A549 (cell line): ENCODE results near the gene ALDH4A1. TPM values are rescaled to one million over a fixed set of nuclear protein-coding genes. Genes with fewer than 3 reads are reported as not detected.

Experiments used
- ATAC-seq, 2 experiments: fragments of 200-7000 bp in 1 of 2; fragments of >200 bp in 1 of 2; cut with Nextera tagmentation in 1 of 2; cut with Tn5 transposase in 1 of 2; 3 replicates each; pipeline versions ENCODE4 v1.8.0 to v1.9.1; 2018 to 2020; ENCODE audit warnings: mild to moderate bottlenecking in 1 of 2, moderate library complexity in 1 of 2
- CTCF ChIA-PET: fragments of 300-600 bp; sonication (Branson Sonifier 250); formaldehyde crosslinking; extraction: SDS; loops from one replicate; lab custom pipeline; 2021; ENCODE audit warnings: antibody characterized with exemption, inconsistent platforms; lab: Yijun Ruan, JAX
- POLR2A ChIA-PET: fragments of 350-600 bp; formaldehyde crosslinking; extraction: SDS; loops from one replicate; lab custom pipeline; 2021; ENCODE audit warnings: antibody characterized with exemption, inconsistent platforms; lab: Yijun Ruan, JAX
- DNase-seq, 2 experiments: peaks; one replicate each; pipeline versions ENCODE4 v3.0.0 to v3.0.0-alpha.2; 2011 to 2016; ENCODE audit warnings: low read depth in 1 of 2, low spot score in 1 of 2
- FAIRE-seq: peaks from 2 replicates; lab custom pipeline; 2011; peaks lifted over from hg19 to GRCh38; lab: Jason Lieb, UNC
- H3K27ac ChIP-seq, 2 experiments: fragments of >200 bp; sonication (Bioruptor Twin); formaldehyde crosslinking; 3 replicates each; pipeline ENCODE4 v1.5.1; 2016 to 2017
- H3K4me1 ChIP-seq: fragments of >200 bp; sonication (Bioruptor Twin); formaldehyde crosslinking; 3 replicates; pipeline ENCODE4 v1.6.1; 2016
- H3K4me2 ChIP-seq: fragments of >200 bp; sonication (Bioruptor Twin); formaldehyde crosslinking; 3 replicates; pipeline ENCODE4 v1.6.1; 2016
- H3K4me3 ChIP-seq: fragments of >200 bp; sonication (Bioruptor Twin); formaldehyde crosslinking; 3 replicates; pipeline ENCODE4 v1.5.1; 2016
- H3K9me3 ChIP-seq: fragments of >200 bp; sonication (Bioruptor Twin); formaldehyde crosslinking; 3 replicates; pipeline ENCODE4 v1.6.1; 2016
- CEBPB ChIP-seq, 2 experiments: fragments of >200 bp in 1 of 2; sonication (Bioruptor Twin) in 1 of 2; formaldehyde crosslinking in 1 of 2; IDR thresholded peaks; 2 replicates each; pipeline ENCODE4 v1.6.1; 2012 to 2016
- CHD4 ChIP-seq: fragments of 200-600 bp; sonication (generic); IDR thresholded peaks from 2 replicates; pipeline ENCODE4 v1.6.1; 2016; ENCODE audit warnings: antibody characterized with exemption, mild to moderate bottlenecking, borderline replicate concordance
- EP300 ChIP-seq, 2 experiments: fragments of >200 bp; sonication (Bioruptor Twin); formaldehyde crosslinking; IDR thresholded peaks; 2 replicates in 1 of 2; 3 replicates in 1 of 2; pipeline ENCODE4 v1.6.1; 2016 to 2017
- FOSL2 ChIP-seq, 2 experiments: fragments of 450-650 bp in 1 of 2; fragments of >200 bp in 1 of 2; sonication (Bioruptor Twin) in 1 of 2; formaldehyde crosslinking; IDR thresholded peaks; 2 replicates each; pipeline versions ENCODE4 v1.5.0 to v1.6.1; 2016 to 2020; ENCODE audit warnings: mild to moderate bottlenecking in 1 of 2, moderate library complexity in 1 of 2
- GATA3 ChIP-seq: IDR thresholded peaks from 2 replicates; pipeline ENCODE4 v1.6.1; 2012; ENCODE audit warnings: borderline replicate concordance
- HEYL ChIP-seq: fragments of 250-450 bp; sonication (Bioruptor Pico); IDR thresholded peaks from 2 replicates; pipeline ENCODE4 v1.8.0; 2021; ENCODE audit warnings: mild to moderate bottlenecking, moderate library complexity
- HOXA7 ChIP-seq: fragments of 250-450 bp; sonication (Bioruptor Pico); IDR thresholded peaks from 2 replicates; pipeline ENCODE4 v1.5.0; 2020; ENCODE audit warnings: mild to moderate bottlenecking, moderate library complexity
- HOXB13 ChIP-seq: fragments of 250-450 bp; sonication (Bioruptor Pico); IDR thresholded peaks from 2 replicates; pipeline ENCODE4 v1.5.0; 2020; ENCODE audit warnings: low read depth, mild to moderate bottlenecking, moderate library complexity
- JUNB ChIP-seq: fragments of >200 bp; sonication (Bioruptor Twin); formaldehyde crosslinking; IDR thresholded peaks from 2 replicates; pipeline ENCODE4 v1.6.1; 2016
- KDM1A ChIP-seq: fragments of 200-600 bp; sonication (generic); IDR thresholded peaks from 2 replicates; pipeline ENCODE4 v1.6.1; 2016; ENCODE audit warnings: low read depth, mild to moderate bottlenecking
- MAZ ChIP-seq: fragments of 150-350 bp; IDR thresholded peaks from 2 replicates; pipeline ENCODE4 v1.6.1; 2014; ENCODE audit warnings: antibody characterized with exemption, low read depth, low read length, borderline replicate concordance
- NPAS2 ChIP-seq: fragments of 250-450 bp; sonication (Bioruptor Pico); IDR thresholded peaks from 2 replicates; pipeline ENCODE4 v1.8.0; 2022; ENCODE audit warnings: mild to moderate bottlenecking, moderate library complexity, borderline replicate concordance
- PHF8 ChIP-seq: fragments of 200-600 bp; sonication (generic); IDR thresholded peaks from 2 replicates; pipeline ENCODE4 v1.6.1; 2016; ENCODE audit warnings: low read depth, mild to moderate bottlenecking, antibody characterized with exemption, moderate library complexity, borderline replicate concordance
- POLR2A ChIP-seq: IDR thresholded peaks from 2 replicates; pipeline ENCODE4 v1.6.1; 2012; ENCODE audit warnings: mild to moderate bottlenecking, low read length
- RCOR1 ChIP-seq: fragments of 150-350 bp; IDR thresholded peaks from 2 replicates; pipeline ENCODE4 v1.6.1; 2014; ENCODE audit warnings: antibody characterized with exemption, low read length, low read depth
- RFX5 ChIP-seq: fragments of 450-650 bp; IDR thresholded peaks from 2 replicates; pipeline ENCODE4 v1.7.1; 2014; ENCODE audit warnings: antibody characterized with exemption, mild to moderate bottlenecking, moderate library complexity
- SREBF2 ChIP-seq: fragments of 450-650 bp; IDR thresholded peaks from 2 replicates; pipeline ENCODE4 v1.6.1; 2014; ENCODE audit warnings: mild to moderate bottlenecking, moderate library complexity
- TP53 ChIP-seq: fragments of 250-450 bp; sonication (Bioruptor Pico); IDR thresholded peaks from 2 replicates; pipeline ENCODE4 v1.5.0; 2021; ENCODE audit warnings: mild to moderate bottlenecking, moderate library complexity
- ZC3H11A ChIP-seq: fragments of 450-650 bp; IDR thresholded peaks from 2 replicates; pipeline ENCODE4 v1.6.1; 2014; ENCODE audit warnings: antibody characterized with exemption, mild to moderate bottlenecking
- WGBS: methylation state at CpG from one replicate; pipeline ENCODE4 v1.1.6; 2017; ENCODE audit errors: missing lambda C conversion rate; 5-methylcytosine and 5-hydroxymethylcytosine counted together
- polyA plus RNA-seq, 4 experiments: library from polyadenylated mRNA; depleted of rRNA in 3 of 4; stranded (reverse); fragments of >200 nt; fragmentation: RNase III in 1 of 4; extraction: RNeasy Plus Mini Kit Qiagen cat#74134 plus additional on column Dnase treatment in 1 of 4; gene quantifications; 2 replicates in 3 of 4; 3 replicates in 1 of 4; pipeline ENCODE4 v1.2.3, GENCODE V29; 2011 to 2017
- TF ChIP-seq, protein P1 (sequence below): fragments of 200-600 bp; sonication (generic); IDR thresholded peaks from 2 replicates; pipeline ENCODE4 v1.6.1; 2016; ENCODE audit warnings: antibody characterized with exemption, mild to moderate bottlenecking, moderate library complexity
- TF ChIP-seq, protein P2 (sequence below): IDR thresholded peaks from 2 replicates; pipeline ENCODE4 v1.6.1; 2012
- TF ChIP-seq, protein P3 (sequence below): IDR thresholded peaks from 2 replicates; pipeline ENCODE4 v1.6.1; 2012; ENCODE audit warnings: low read depth, borderline replicate concordance
- TF ChIP-seq, protein P4 (sequence below): IDR thresholded peaks from 2 replicates; pipeline ENCODE4 v1.6.1; 2012

ALDH4A1 gene
- polyA plus RNA-seq, 2 of the 4 experiments (the other 2 are of a cell fraction) = 9.4 to 15.4 TPM

DNA sequence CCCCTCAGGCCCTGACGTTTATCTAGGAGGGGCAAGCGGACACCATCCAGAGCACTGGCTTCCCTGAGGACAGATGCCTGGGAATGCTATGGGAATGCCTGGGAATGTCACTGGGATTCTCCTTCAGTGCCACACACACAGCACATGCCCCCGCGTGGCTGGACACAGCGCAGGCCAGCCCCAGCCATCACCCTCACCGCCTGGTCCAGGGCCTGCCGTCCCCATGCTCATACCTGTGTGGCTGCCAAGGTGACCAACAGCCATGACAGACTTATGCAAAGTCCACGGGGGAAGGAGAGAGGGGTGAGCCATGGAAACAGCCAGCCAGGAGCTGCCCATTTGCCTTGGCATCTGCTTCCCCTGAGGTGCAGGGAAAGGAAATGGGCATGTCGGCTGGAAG, 37.2 kb downstream of the ALDH4A1 start:
- DNase-seq = no peak
- no peak for FAIRE-seq
- H3K4me1 ChIP-seq = no peaks in the 10 kb centered on the region
- WGBS = 22% methylated on average over 5 of the region's 9 CpGs
- H3K9me3 ChIP-seq = no peaks in the 10 kb centered on the region
- H3K4me3 ChIP-seq = no peak overlapping the region
- POLR2A ChIA-PET = no interaction called here
- TF ChIP-seq KDM1A = no peak
- TF ChIP-seq, protein P1, sequence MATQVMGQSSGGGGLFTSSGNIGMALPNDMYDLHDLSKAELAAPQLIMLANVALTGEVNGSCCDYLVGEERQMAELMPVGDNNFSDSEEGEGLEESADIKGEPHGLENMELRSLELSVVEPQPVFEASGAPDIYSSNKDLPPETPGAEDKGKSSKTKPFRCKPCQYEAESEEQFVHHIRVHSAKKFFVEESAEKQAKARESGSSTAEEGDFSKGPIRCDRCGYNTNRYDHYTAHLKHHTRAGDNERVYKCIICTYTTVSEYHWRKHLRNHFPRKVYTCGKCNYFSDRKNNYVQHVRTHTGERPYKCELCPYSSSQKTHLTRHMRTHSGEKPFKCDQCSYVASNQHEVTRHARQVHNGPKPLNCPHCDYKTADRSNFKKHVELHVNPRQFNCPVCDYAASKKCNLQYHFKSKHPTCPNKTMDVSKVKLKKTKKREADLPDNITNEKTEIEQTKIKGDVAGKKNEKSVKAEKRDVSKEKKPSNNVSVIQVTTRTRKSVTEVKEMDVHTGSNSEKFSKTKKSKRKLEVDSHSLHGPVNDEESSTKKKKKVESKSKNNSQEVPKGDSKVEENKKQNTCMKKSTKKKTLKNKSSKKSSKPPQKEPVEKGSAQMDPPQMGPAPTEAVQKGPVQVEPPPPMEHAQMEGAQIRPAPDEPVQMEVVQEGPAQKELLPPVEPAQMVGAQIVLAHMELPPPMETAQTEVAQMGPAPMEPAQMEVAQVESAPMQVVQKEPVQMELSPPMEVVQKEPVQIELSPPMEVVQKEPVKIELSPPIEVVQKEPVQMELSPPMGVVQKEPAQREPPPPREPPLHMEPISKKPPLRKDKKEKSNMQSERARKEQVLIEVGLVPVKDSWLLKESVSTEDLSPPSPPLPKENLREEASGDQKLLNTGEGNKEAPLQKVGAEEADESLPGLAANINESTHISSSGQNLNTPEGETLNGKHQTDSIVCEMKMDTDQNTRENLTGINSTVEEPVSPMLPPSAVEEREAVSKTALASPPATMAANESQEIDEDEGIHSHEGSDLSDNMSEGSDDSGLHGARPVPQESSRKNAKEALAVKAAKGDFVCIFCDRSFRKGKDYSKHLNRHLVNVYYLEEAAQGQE = no peak
- TF ChIP-seq RFX5 = no peak
- TF ChIP-seq PHF8 = no peak
- CTCF ChIA-PET = no interaction called here
- no peak for ATAC-seq
- no peak overlapping the region for H3K27ac ChIP-seq
- H3K4me2 ChIP-seq = no peak overlapping the region

DNA sequence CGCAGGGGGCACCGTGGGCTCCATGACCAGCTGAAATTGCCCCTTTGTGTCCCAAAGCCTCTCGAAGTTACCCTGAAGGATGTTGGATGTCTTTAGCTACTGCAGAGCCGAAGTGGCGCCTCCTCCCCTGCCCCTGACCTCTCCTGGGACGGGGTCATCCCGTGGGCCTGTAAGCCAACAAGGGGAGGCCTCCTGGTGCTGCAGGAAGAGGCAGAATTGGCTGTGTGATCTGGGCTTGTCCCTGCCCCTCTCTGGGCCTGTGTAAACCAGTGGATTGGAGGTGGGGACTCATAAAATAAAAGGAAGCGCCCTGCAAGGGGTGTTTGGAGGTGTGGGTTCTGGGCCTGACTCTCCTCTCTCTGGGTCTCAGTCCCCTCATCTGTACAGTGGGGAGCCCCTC, 40.8 kb downstream of the ALDH4A1 start:
- ChIA-PET POLR2A (no interaction called here), CTCF (interaction anchor here (0.5 to 1.9 kb wide), 3 partner anchors 13 to 264 kb away, joined by 3 to 10 read pairs (median 4); no protein-coding TSS in a partner anchor)
- Histone ChIP-seq H3K4me2 (no peak overlapping the region), H3K4me3 (no peak overlapping the region), H3K9me3 (no peaks in the 10 kb centered on the region), H3K4me1 (no peaks in the 10 kb centered on the region), H3K27ac (no peak overlapping the region)
- DNase-seq (no peak), ATAC-seq (no peak), FAIRE-seq (no peak)
- TF ChIP-seq FOSL2 (IDR thresholded peaks at IDR 0.05) = no peak
- TF ChIP-seq FOSL2 (CRISPR knock-in tag; IDR thresholded peaks at IDR 0.05) = no peak
- no peak for TF ChIP-seq SREBF2
- TF ChIP-seq, protein P2, sequence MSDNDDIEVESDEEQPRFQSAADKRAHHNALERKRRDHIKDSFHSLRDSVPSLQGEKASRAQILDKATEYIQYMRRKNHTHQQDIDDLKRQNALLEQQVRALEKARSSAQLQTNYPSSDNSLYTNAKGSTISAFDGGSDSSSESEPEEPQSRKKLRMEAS = no peak
- TF ChIP-seq POLR2A = no peak
- TF ChIP-seq, protein P3, sequence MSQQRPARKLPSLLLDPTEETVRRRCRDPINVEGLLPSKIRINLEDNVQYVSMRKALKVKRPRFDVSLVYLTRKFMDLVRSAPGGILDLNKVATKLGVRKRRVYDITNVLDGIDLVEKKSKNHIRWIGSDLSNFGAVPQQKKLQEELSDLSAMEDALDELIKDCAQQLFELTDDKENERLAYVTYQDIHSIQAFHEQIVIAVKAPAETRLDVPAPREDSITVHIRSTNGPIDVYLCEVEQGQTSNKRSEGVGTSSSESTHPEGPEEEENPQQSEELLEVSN = no peak
- WGBS = 37% methylated on average over 8 of the region's 8 CpGs

DNA sequence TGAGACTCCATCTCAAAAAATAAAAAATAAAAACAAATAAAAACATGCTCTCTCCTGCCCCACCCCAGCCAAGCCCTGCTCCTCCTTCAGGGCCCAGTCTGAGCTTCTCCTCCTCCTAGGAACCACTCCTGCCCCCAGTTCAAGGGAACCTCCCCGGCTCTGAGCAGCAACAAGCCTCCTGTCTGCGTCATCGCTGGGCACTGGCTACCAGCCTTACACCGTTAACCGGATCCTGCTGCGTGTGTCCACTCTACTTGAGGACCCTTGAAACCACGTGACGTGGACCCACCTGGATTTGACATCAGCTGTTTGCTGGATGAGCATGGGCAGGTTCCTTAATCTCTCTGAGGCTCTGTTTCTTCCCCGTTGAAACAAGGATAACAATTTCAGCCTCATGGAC, 41.3 kb downstream of the ALDH4A1 start:
- ATAC-seq = no peak
- H3K4me2 ChIP-seq = no peak overlapping the region
- CTCF ChIA-PET = interaction anchor here (0.9 to 1.9 kb wide), 2 partner anchors 14 to 264 kb away, joined by 4 to 10 read pairs; no protein-coding TSS in a partner anchor

More for the DNA sequence above, 41.3 kb downstream of the ALDH4A1 start:
- no peak overlapping the region for H3K4me3 ChIP-seq
- no peaks in the 10 kb centered on the region for H3K4me1 ChIP-seq
- FAIRE-seq (no peak), DNase-seq (no peak)
- POLR2A ChIA-PET = no interaction called here
- H3K9me3 ChIP-seq = no peaks in the 10 kb centered on the region
- no peak for TF ChIP-seq CEBPB (IDR thresholded peaks at IDR 0.05)
- TF ChIP-seq GATA3 = no peak
- no peak for TF ChIP-seq JUNB
- no peak for TF ChIP-seq HOXA7
- TF ChIP-seq EP300 (IDR thresholded peaks at IDR 0.05) = no peak
- TF ChIP-seq NPAS2 (CRISPR knock-in tag) = no peak
- TF ChIP-seq CHD4 = no peak
- TF ChIP-seq HOXB13 (CRISPR knock-in tag) = no peak
- TF ChIP-seq ZC3H11A = no peak
- no peak for TF ChIP-seq MAZ
- TF ChIP-seq SREBF2 = no peak
- no peak for TF ChIP-seq TP53 (CRISPR knock-in tag)
- no peak for TF ChIP-seq RCOR1
- no peak for TF ChIP-seq HEYL
- TF ChIP-seq, protein P4, sequence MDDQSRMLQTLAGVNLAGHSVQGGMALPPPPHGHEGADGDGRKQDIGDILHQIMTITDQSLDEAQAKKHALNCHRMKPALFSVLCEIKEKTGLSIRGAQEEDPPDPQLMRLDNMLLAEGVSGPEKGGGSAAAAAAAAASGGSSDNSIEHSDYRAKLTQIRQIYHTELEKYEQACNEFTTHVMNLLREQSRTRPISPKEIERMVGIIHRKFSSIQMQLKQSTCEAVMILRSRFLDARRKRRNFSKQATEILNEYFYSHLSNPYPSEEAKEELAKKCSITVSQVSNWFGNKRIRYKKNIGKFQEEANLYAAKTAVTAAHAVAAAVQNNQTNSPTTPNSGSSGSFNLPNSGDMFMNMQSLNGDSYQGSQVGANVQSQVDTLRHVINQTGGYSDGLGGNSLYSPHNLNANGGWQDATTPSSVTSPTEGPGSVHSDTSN = no peak
- no peak overlapping the region for H3K27ac ChIP-seq
- 58% methylated on average over 6 of the region's 9 CpGs for WGBS
